HG03520 (cell line): Measurements from ENCODE around the gene HLA-DRB1.
"Not testable (repeated sequence)": the region's sequence is repeated elsewhere in the genome, so short reads cannot be mapped to it uniquely, and the experiment has no call there.

Experiments used
- ATAC-seq: cut with Tn5 transposase; IDR thresholded peaks from one replicate; pipeline ENCODE4 v1.9.1; 2021; ENCODE audit warnings: mild to moderate bottlenecking, moderate library complexity; ENCODE audit not compliant: unreplicated experiment

HLA-DRB1 gene

DNA sequence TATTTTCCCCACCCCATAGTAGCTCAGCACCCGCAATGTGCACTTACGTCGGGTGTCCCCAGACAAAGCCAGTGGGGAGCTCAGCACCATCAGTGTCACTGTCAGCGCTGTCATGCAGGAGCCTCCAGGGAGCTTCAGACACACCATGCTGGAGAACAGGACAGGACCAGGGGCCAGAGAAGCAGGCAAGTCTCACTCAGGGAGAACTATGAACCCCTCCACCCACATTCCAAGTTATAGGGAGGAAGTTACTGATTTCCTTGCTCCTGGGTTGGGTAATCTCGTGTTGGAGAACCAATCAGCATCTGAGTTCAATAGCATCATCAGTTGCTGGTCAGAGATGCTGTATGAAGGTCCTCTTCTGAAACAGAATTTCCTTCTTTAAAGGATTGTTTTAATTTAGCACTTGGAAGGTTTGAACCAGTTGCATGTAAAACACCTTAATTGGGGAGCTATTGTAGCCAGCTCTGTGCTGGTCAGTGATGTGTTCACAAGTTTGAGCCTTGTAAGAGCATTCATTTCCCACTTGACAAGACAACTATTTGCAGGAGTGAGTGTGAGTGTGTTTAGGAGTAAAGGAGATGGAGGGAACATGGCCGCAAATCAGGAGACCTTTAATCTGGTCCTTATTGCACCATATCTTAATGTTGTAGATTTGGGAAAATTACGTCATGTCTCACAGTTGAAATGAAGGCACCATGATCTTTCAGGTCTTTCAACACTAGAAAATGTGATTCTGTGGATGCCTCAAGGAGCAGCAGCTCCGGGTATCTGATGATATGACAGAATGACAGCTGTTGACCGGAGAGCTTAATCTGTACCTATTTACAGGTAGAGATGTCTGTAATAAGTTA lies at the start of gene HLA-DRB1:
TSS of gene HLA-DRB1 (minus strand) at position 253 of the 854 bp plus-strand sequence. CDS start at position 147, 106 bp downstream.
- peak; percentile 92 for ATAC-seq

DNA sequence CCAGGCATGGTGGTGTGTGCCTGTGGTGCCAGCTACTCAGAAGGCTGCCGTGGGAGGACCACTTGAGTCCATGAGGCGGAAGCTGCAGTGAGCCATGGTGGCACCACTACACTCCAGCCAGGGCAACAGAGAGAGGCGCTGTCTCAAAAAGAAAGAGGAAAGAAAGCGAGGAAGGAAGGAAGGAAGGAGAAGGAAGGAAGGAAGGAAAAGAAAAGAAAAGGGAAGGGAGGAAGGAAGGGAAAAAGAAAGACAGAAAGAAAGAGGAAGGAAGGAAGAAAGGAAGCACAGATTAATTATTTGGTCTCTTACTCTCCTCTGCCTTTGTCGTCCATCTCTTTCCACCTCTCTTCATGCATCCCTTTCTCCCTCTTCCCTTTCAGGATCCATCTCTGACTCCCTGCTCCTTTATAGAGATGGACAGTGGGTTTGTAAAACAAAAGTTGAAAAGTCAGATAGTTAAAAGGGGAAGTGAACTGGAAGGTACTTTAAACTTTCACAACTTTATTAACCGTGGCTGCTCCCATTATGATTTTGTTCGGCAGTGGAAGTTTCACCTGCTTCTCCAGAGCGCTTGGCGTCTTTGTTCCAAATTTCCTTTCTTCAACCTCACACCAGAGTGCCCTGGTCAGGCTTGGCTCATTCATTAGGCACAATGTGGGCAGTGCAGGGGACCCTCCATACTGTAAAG lies 49.0 kb upstream of the HLA-DRB1 start:
- no peak for ATAC-seq

DNA sequence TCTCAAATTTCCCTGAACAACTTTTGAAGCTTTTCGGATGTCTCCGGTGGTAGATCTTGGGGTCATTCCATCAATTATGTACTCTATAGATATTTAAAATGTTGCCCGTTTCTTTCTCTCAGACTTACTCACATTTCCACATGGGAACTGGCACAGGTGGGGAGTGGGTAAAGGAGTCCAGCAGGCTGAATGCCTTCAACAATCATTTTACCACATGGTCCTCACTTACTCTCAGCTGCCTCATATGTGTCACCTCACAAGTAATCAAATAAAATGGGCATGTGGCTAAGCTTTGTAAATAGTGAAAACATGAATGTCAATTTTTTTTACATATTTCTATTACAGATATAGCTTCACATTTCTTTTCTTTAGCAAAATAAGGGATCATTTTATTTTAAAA lies 48.2 kb upstream of the HLA-DRB1 start:
- ATAC-seq = no peak

DNA sequence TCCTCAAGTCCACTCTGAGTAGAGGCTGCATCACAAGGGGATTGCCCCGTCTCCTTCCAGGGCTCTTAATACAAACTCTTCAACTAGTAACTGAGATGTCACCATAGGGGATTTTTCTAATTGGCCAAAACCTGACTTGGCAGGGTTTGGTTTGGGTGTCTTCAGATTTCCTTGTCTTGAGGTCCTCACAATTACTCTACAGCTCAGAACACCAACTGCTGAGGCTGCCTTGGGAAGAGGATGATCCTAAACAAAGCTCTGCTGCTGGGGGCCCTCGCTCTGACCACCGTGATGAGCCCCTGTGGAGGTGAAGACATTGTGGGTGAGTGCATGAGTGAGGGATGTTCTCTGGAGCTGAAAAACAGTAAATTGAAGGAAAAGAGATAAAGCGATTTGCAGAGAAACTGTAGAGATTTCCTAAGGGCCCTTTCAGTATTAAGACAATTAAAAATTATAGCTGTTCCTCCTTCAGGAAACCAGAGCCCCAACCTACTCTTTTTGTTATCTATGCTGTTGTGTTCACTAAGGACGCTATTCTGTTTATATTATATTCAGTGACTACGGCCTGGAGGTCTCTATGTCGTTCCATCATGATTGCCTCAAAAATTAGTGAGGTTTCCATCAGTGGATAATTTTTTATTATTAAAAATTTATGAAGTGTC lies 47.7 kb upstream of the HLA-DRB1 start, which contains the start of gene HLA-DQA1:
TSS of gene HLA-DQA1 (plus strand) at position 188 of the 662 bp plus-strand sequence. CDS start at position 241, 53 bp downstream.
- peak; percentile 49 for ATAC-seq

DNA sequence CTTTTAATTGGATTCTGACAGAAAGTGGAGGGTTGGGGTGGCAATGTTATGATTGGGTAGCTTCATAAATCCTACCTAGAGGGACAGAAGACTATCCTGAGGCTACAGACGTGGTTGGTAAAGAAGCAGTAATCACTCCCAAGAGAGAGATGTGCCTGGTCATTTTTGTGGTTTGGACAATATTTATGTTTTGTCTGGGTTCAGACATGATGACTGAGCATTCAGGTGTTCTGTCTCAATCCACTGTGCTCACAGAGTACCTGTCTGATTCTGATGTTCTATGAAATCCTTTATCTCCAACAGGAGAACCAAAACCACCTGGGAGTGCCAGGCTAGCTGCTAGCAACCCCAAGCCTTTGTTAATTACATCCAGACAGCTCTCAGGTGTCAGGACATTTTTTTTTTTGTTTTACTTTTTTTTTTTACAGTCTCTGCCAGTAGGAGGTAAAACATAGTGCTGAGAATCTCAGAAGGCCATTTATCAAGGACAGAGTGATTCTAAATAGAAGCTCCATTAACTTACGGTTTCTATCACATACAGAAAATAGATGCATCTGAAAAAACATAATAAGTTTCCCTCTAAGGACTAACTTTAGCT lies 46.0 kb upstream of the HLA-DRB1 start:
- ATAC-seq = no peak

DNA sequence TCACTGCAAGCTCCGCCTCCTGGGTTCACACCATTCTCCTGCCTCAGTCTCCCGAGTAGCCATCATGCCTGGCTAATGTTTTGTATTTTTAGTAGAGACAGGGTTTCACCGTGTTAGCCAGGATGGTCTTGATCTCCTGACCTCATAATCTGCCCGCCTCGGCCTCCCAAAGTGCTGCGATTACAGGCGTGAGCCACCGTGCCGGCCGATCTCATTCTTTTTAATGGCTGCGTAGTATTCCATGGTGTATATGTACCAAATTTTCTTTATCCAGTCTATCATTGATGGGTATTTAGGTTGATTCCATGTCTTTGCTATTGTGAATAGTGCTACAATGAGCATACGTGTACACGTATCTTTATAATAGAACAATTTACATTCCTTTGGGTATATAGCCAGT lies 40.1 kb upstream of the HLA-DRB1 start:
- not testable (repeated sequence) for ATAC-seq

DNA sequence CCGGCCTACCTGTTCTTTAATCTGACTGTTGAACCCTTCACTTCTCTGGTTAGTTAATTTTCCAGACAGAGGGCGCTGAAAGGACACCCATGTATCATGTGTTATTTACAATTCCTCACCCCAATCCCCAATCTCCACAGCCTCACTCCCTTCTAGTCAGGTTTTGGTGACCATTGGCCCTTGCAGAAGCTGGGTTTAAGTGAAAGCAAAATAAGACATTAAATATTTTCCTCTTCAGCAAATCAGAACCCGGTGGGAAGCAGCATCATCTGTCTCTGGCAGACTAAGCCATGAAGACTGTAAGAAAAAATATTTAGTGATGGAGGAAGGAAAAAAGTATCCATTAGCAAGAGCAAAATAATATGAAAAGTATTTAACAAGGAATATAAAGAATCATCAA lies 38.2 kb upstream of the HLA-DRB1 start:
- ATAC-seq = no peak

DNA sequence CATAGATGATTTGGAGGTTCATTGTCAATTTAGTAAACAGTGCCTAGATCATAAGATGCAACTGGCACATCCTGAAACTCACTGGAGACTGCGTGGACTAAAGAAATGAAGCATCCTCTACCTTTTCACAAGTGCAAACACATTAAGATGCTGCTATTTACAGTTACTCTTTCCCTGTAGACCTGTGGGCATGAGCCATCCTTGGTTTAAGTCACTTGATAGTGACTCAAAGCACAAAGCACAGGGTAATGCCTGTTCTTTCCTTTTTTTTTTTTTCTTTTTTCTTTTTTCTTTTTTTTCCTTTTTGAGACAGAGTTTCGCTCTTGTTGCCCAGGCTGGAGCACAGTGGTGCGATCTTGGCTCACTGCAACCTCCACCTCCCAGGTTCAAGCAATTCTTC lies 37.6 kb upstream of the HLA-DRB1 start:
- no peak for ATAC-seq

DNA sequence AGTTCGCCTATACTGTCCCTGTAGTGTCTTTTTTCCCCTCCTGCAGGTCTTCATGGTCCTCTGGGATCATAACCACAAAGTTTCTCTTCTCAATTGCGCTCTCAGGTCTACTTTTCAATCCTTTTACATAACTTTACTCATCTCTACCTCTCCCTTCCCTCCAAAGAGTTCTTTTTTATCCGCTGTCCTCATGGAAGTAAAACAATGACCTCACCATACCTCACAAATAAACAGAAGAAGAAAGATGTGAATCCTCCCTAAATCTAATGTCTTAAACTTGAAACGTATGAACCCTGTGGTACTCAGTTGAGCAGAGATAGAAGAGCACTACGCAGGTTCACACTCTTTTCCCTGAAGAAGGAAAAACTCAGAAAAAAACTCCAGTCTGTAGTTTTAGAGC lies 35.5 kb upstream of the HLA-DRB1 start:
- no peak for ATAC-seq

DNA sequence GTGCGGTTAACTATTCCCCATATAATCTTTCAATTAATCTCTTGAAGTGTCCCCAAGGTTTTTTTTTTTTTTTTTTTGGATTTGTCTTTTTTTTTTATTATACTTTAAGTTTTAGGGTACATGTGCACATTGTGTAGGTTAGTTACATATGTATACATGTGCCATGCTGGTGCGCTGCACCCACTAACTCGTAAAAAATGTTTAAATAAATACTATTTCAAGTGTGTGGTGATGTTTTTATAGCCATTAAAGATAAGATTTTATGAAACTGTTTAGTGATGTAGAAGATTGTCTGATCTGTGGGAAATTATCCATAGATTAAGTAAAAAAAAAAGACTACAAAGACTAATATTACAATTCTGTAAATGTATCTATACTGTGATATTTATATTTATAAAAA lies 34.9 kb upstream of the HLA-DRB1 start:
- no peak for ATAC-seq

DNA sequence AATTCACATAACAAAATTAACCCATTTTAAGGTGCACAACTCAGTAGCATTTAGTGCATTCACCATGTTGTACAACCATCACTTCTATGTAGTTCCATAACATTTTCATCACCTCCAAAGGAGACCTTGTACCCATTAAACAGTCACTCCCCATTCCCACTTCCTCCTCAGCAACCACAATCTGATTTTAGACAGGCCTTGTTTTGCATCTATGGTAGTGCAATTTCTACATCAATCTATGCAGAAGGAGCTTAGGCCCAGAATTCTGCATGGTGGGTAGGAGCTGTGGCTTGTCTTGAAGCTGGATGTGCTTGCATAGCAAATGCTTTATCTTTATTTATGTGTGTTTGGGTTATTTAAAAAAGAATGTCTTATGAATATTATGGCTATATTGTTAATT lies 34.0 kb upstream of the HLA-DRB1 start:
- ATAC-seq = no peak

DNA sequence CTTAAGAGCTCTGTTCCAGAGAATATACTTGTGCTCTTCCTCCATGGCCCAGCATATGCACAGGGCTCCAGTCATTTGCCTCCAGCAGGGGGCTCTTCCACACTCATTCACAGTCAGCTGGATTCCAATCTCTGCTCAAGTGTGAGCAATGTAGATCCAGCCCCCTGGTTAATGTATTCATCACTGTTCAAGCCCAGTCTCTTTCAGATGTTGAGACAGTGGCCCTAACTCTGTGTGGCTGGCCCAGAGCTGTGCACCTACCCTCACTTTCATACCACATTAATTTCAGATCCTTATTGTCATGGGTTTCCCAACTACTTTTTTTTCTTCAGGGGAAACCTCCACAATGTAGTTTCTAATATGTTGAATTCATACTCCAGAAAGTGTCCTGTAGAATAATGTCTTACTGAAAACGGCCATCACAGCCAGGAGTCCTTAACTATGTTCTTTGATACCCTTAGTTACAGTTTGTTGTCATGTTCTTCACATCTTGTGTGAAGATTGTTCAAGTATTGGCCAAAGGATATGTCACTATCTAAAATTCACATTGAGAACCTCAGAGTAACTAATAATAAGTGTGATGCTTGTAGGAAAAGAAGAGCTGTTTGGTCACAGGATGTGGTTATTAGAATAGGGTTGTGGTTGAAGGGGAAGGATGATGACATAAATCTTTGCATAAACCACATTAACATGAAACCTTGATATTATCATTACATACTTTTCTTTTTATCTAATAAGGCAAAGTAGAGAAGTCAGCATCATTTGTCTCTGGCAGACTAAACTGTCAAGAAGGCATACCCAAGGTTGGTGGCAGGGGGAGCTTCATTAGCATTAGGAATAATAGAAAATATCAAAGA lies 33.1 kb upstream of the HLA-DRB1 start:
- ATAC-seq = peak; percentile 64

DNA sequence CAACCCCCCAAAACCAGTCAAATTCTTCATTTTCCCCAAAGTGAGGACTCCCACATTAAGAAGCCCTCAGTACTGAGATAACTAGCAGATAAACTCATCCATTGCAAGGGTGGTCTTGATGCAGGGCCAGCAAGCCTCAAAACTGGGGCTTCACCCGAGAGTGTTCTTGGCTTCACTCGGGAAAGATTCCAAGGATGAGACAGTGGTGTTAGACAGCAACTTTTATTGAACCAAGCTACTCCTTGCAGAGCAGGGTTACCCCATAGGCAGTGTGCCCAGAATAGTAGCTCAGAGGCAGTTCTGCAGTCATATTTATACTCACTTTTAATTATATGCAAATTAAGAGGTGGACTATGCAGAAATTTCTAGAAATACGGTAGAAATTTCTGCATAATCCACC lies 31.7 kb upstream of the HLA-DRB1 start:
- ATAC-seq = no peak

DNA sequence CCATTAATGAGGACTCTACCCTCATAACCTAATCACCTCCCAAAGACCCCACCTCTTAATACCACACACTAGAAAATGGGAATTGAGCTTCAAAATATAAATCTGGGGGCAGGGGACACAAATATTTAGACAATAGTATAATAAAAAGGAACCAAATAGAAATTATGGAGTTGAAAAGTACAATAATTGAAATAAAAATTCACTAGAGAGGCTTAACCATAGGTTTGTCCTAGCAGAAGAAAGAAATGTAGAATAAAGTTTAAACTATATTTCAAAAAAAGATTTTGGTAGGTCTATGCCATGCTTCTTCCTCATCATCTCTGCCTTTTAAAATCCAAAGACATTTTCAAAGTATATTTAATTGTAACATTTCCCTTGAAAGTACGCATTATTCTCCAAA lies 28.1 kb upstream of the HLA-DRB1 start:
- ATAC-seq = no peak

DNA sequence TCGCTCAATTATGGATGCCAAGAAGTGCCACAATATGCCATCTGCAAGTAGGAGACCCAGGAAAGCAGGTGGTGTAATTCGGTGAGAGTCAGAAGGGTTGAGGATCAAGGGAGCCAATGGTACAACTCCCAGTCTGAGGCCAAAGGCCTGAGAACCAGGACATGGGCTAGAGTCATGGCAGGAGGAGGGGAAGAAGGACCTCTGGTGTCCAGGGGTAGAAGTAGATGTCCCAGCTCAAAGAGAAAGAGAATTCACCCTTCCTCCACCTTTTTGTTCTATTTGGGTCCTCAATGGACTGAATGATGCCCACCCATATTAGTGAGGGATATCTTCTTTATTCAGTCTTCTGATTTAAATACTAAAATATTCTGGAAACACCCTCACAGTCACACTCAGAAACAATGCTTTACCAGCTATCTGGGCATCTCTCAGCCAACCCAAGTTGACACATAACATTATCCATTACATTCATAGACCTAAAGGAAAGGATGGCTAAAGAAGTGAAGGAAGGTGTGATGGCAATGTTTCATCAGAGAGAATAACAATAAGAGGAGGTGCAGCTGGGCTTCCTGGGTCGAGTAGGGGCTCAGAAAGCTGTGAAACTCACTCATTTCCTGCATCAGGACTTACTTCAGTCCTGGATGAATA lies 26.4 kb upstream of the HLA-DRB1 start:
- ATAC-seq = no peak

DNA sequence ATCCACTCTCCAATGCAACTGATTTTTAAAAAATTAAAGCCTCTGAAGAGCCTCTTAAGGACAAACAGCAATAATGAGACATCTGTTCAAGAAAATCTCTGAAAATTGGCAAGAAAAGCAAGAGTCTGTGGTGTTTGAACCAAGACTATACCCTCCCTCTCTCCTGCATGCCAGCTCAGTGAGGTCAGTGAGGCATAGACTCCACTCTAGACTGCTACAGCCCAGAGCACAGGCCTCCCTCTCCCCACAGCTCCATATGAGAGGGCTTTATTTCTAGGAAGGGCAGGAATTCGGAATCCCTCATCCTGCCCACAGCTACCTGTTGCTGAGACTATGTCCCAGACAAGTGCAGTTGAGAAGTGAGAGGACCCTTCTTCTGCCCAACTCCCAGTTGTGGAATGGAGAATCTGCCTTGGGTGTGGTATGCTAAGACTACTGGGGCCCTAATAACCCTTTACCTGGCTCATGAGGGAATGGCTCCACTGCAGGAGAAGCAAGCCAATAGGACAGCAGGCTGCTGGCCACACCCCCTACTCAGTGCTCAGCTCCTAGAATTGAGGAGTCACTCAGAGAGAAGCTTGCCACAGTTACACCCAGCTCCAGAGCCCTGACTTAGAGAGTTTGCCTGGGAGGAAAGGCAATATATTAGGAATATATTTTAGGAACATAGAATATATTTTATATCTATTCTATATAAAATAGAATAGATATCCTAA lies 24.9 kb upstream of the HLA-DRB1 start:
- ATAC-seq = no peak

DNA sequence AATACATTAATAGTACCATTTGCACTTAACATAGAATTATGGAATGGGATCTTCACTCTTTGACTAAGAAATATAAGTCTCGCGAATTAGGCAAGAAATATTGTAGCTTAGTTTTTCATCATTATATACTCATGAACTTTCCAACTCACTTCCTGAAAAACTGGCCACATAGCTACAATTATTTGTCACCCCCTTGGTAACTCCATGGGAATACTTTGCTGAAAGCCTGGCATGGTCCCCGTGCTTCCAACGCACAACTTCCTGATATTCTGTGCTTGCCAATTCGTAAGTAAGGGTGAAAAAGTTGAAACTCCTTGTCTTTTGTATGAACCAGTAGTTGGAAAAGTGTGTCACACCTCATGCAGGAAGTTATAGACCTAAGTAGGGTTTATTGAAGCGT lies 23.8 kb upstream of the HLA-DRB1 start:
- no peak for ATAC-seq

DNA sequence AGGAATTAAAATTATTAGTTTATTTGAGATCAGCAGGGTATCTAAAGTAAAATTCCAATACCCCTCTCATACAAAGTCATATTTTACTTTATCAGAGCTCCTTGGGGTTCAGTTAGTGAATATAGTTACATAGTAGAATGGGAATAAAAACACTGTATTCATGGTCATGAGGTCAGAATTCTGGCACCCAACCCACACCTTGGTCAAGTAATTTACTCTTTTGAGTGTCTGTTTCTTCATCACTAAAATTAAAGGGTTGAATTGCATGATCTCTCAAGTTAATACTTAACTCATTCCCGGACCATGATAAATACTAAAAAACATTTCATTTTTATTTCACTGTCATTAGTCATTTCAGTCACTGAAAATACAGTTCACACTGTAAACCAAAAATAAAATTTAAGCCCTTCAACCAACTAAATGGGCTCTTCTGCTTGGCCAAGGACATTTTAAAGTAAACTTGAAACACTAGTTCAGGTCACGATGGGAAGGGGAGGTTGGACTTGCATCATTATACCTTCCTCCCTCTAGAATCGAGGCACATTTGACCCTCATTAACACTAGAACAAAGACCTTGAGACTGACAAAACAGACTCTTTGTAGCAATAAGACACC lies 21.1 kb upstream of the HLA-DRB1 start:
- no peak for ATAC-seq
